Measurements from ENCODE around the gene RRP12.

DNA sequence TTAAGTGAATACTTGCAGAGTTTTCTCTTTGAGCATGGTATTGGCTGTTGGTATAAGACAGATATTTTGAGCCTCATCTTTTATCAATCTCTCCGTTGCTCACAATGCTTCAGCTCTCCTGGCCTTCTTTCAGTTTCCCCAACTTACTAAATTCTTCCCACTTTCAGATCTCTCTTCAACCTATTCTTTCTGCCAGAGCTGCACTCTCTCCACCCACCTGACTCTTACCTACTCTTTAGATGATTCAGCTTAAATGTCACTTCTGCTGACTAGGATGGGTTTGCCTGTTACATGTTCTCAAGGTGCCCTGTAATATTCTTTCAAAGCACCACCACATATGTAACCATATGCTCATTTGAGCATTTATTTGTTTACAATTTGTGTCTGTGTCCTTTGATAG lies 43.1 kb upstream of the RRP12 start:
- TF ChIP-seq TAF1 (IDR thresholded peaks at IDR 0.05; ENCODE audit: borderline replicate concordance, insufficient read depth, low read length), result no peak
- no peak for TF ChIP-seq SIN3A (IDR thresholded peaks at IDR 0.05; ENCODE audit: borderline replicate concordance, insufficient read depth, low read length)
- no peak for TF ChIP-seq POLR2AphosphoS5 (IDR thresholded peaks at IDR 0.05; ENCODE audit: low read depth, low read length)
- TF ChIP-seq REST (IDR thresholded peaks at IDR 0.05; ENCODE audit: insufficient read depth in 1 of 2, low read depth in 2 of 2, low read length in 2 of 2), result no peak
